ENCODE measurements around the gene ACAD11.

DNA sequence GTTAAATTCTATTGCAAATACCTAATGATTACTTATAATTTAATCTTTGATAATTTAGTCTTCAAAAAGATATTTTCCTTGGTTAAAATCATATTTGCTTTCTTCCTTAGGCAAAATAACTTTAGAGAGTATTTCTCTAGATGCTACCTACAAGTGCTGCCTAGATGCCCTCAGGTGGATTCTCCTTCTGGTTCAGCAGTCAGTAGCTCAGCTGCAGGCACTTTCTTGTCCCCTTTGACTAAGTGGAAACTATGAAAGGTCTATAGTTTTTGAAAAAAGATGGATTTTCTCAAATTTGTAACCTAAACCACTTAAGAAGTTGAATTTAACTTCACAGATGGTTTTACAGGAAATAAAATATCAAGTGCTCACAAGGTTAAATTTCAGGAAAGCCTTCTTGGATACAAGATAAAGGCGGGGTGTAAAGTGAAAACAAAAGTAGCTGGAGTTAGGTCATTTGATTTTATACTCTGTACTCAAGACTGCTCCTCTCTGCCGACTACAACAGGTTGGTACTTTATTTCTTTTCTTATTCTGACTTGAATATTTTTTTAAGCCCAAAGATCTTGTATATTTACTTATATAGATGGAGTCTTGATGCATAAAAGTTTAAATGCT is 62.7 kb downstream of the ACAD11 start, which contains the start of gene ACKR4:
- no peak for TF ChIP-seq MTA3 (IDR thresholded peaks at IDR 0.05; ENCODE audit: borderline replicate concordance)
- no peak for TF ChIP-seq ZNF77 (CRISPR knock-in tag; IDR thresholded peaks at IDR 0.05)
- no peak for TF ChIP-seq MBD2 (IDR thresholded peaks at IDR 0.05; ENCODE audit: borderline replicate concordance, low read depth)
- no peak for TF ChIP-seq ESRRA (IDR thresholded peaks at IDR 0.05; ENCODE audit: borderline replicate concordance, low read depth)
- TF ChIP-seq FOXM1 (IDR thresholded peaks at IDR 0.05; ENCODE audit: low read depth): no peak
- no peak for TF ChIP-seq FOXM1 (CRISPR knock-in tag; IDR thresholded peaks at IDR 0.05; ENCODE audit: low read depth)
- TF ChIP-seq ZNF274 (IDR thresholded peaks at IDR 0.05; ENCODE audit: borderline replicate concordance, low read depth, low read length): no peak
- no peak for TF ChIP-seq GABPA (tag; conservative IDR thresholded peaks at IDR 0.05; ENCODE audit: low read depth)
